ENCODE measurements around the gene LTB4R. TPM values are rescaled to one million over a fixed set of nuclear protein-coding genes. Genes with fewer than 3 reads are reported as not detected.
A peak's percentile ranks its signal among the peaks of the same experiment; 100 is the strongest.

The LTB4R gene
- total RNA-seq, 2 experiments from 2014 or later, result 10.6 to 11.4 TPM

- no peak overlapping the region for H3K27ac Mint-ChIP-seq
- no peaks in the 10 kb centered on the region for H3K9me3 Mint-ChIP-seq
- intact Hi-C loops (cut with micrococcal nuclease), result loop anchor here (10.0 kb wide), 1 partner anchor 825 kb away; no protein-coding TSS in a partner anchor
- no peak overlapping the region for H3K4me3 Mint-ChIP-seq
- H3K27me3 Mint-ChIP-seq (ENCODE audit: low read depth), result peaks cover 20% of the 10 kb centered on the region
- no peak for DNase-seq
- H3K36me3 Mint-ChIP-seq (ENCODE audit: low read depth), result no peaks in the 10 kb centered on the region
- H3K4me1 Mint-ChIP-seq (ENCODE audit: low read depth), result peaks cover 25% of the 10 kb centered on the region
- CTCF ChIA-PET, result interaction anchor here (0.6 to 25.1 kb wide), 5 partner anchors 8 to 249 kb away, joined by 3 to 617 read pairs (median 6); partner anchors contain the start of genes CBLN3, CIDEB, KHNYN and LTB4R
These were observed 18.4 kb downstream of the LTB4R start for GRCh38 chr14:24329736-24330135.

- peaks cover 24% of the 10 kb centered on the region for H3K27me3 Mint-ChIP-seq (ENCODE audit: low read depth)
- H3K9me3 Mint-ChIP-seq, result no peaks in the 10 kb centered on the region
- DNase-seq, result no peak
- CTCF ChIA-PET, result interaction anchor here (0.7 to 25.1 kb wide), 9 partner anchors 10 to 98 kb away, joined by 3 to 617 read pairs (median 7); partner anchors contain the start of genes CBLN3, CIDEB, KHNYN and LTB4R
- intact Hi-C loops (cut with micrococcal nuclease), result loop anchor here (10.0 kb wide), 1 partner anchor 824 kb away; no protein-coding TSS in a partner anchor
- H3K4me3 Mint-ChIP-seq, result no peak overlapping the region
- H3K27ac Mint-ChIP-seq, result no peak overlapping the region
- H3K4me1 Mint-ChIP-seq (ENCODE audit: low read depth), result peaks cover 30% of the 10 kb centered on the region
- peaks cover 5% of the 10 kb centered on the region for H3K36me3 Mint-ChIP-seq (ENCODE audit: low read depth)
These were observed 19.8 kb downstream of the LTB4R start for GRCh38 chr14:24330973-24331674.

DNA sequence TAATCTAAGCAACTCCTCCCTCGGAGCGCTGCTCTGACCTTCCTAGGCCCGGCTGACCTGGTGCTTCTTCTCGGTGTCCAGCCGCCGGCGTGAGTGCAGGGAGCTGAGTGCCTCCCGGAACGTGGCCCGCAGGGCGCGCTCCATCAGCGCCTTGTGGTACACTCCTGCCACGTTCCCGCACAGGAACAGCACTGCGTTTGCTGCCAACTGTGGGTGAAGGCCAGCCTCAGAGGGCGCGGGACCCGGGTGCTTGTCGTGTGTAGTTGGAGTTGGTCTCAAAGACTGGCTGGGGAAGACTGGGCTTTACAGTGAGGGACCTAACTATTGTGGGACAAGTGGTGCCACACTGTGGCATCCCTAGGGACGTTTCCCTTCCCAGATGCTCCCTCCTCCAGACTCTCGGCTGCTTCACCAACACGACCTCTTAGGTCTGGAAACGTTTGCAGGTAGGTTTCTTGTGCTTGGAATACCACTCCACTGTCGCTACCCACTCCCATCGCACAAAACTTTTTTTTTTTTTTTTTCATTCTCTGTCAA is 20.5 kb downstream of the LTB4R start:
- peaks cover 30% of the 10 kb centered on the region for H3K4me1 Mint-ChIP-seq (ENCODE audit: low read depth)
- no peak for DNase-seq
- peaks cover 7% of the 10 kb centered on the region for H3K36me3 Mint-ChIP-seq (ENCODE audit: low read depth)
- peak overlapping the region; percentile 71 for H3K4me3 Mint-ChIP-seq
- intact Hi-C loops (cut with micrococcal nuclease), result loop anchor here (1.0 to 10.0 kb wide), 7 partner anchors 20 to 823 kb away; partner anchors contain the start of genes DHRS1, LTB4R, MDP1 and NOP9
- CTCF ChIA-PET, result interaction anchor here (0.7 to 25.1 kb wide), 19 partner anchors 9 to 227 kb away, joined by 3 to 617 read pairs (median 4); partner anchors contain the start of genes CBLN3, CIDEB, KHNYN and LTB4R
- no peaks in the 10 kb centered on the region for H3K9me3 Mint-ChIP-seq
- peaks cover 24% of the 10 kb centered on the region for H3K27me3 Mint-ChIP-seq (ENCODE audit: low read depth)
- no peak overlapping the region for H3K27ac Mint-ChIP-seq

DNA sequence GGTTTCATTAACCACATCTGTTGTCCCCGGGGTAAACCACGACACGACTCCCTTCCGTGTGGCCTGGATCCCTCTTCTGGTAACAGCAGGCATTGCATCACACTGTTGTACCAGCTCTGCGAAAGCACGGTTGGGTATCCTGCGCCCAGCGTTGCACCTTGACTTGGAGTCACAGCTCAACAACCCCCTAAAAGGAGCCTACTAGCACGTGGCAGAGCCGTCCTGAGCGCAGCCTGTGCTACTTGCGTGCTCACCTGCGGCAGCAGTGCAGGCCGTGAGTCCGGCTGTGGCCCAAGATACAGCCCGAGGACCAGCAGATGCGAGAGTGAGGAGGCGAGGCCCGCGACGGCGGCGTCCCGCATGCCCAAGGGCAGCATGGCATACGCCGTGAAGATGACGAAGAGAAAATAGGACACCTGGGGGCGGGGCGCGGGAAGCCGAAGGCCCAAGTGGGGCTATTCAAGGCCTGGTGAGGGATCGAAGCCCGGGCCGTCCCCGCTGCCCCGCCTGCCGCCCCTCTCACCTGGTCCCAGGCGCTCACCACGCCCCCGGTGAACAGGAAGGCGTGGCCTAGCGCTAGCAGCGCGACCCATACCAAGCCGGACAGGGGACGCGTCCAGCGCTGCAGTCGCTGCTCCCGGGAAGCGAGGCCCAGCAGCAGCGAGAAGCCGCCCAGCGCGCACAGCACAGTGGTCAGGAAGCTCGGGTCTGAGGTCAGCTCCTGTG is 21.1 kb downstream of the LTB4R start:
- Mint-ChIP-seq H3K4me1 (ENCODE audit: low read depth) (peaks cover 28% of the 10 kb centered on the region), H3K27ac (no peak overlapping the region), H3K9me3 (no peaks in the 10 kb centered on the region), H3K36me3 (ENCODE audit: low read depth) (peaks cover 7% of the 10 kb centered on the region), H3K4me3 (peak overlapping the region; percentile 71), H3K27me3 (ENCODE audit: low read depth) (peaks cover 24% of the 10 kb centered on the region)
- intact Hi-C loops (cut with micrococcal nuclease), result loop anchor here (1.0 to 10.0 kb wide), 7 partner anchors 21 to 822 kb away; partner anchors contain the start of genes DHRS1, LTB4R, MDP1 and NOP9
- CTCF ChIA-PET, result interaction anchor here (0.6 to 25.1 kb wide), 31 partner anchors 8 to 226 kb away, joined by 3 to 617 read pairs (median 5); partner anchors contain the start of genes CBLN3, CIDEB, KHNYN and LTB4R
- DNase-seq, result peak; percentile 91

GRCh38 chr14:24334431-24335291 is 23.4 kb downstream of the LTB4R start, which contains the start of gene ADCY4:
TSS of gene ADCY4 (minus strand) at chr14:24335071. CDS start at chr14:24334652, 419 bp downstream.
- intact Hi-C loops (cut with micrococcal nuclease), result loop anchor here (10.0 kb wide), 1 partner anchor 820 kb away; no protein-coding TSS in a partner anchor
- H3K9me3 Mint-ChIP-seq, result no peaks in the 10 kb centered on the region
- H3K36me3 Mint-ChIP-seq (ENCODE audit: low read depth), result peaks cover 7% of the 10 kb centered on the region
- peak within 1 kb of the TSS; percentile 48 for H3K4me3 Mint-ChIP-seq
- CTCF ChIA-PET, result interaction anchor here (1.0 to 25.1 kb wide), 10 partner anchors 7 to 95 kb away, joined by 3 to 617 read pairs (median 9); partner anchors contain the start of genes CBLN3, CIDEB, KHNYN and LTB4R
- peaks cover 24% of the 10 kb centered on the region for H3K27me3 Mint-ChIP-seq (ENCODE audit: low read depth)
- DNase-seq, result no peak
- H3K27ac Mint-ChIP-seq, result no peak within 1 kb of the TSS
- peaks cover 39% of the 10 kb centered on the region for H3K4me1 Mint-ChIP-seq (ENCODE audit: low read depth)

- intact Hi-C loops (cut with micrococcal nuclease), result loop anchor here (10.0 kb wide), 1 partner anchor 819 kb away; no protein-coding TSS in a partner anchor
- no peaks in the 10 kb centered on the region for H3K9me3 Mint-ChIP-seq
- CTCF ChIA-PET, result interaction anchor here (1.1 to 25.1 kb wide), 6 partner anchors 9 to 106 kb away, joined by 3 to 617 read pairs (median 6); partner anchors contain the start of genes CBLN3, KHNYN and SDR39U1
- no peak overlapping the region for H3K27ac Mint-ChIP-seq
- peaks cover 44% of the 10 kb centered on the region for H3K4me1 Mint-ChIP-seq (ENCODE audit: low read depth)
- peak overlapping the region; percentile 9 for H3K4me3 Mint-ChIP-seq
- no peak for DNase-seq
- H3K27me3 Mint-ChIP-seq (ENCODE audit: low read depth), result peaks cover 24% of the 10 kb centered on the region
- peaks cover 7% of the 10 kb centered on the region for H3K36me3 Mint-ChIP-seq (ENCODE audit: low read depth)
These were observed 24.3 kb downstream of the LTB4R start for GRCh38 chr14:24335461-24336171.

- peaks cover 20% of the 10 kb centered on the region for H3K27me3 Mint-ChIP-seq (ENCODE audit: low read depth)
- intact Hi-C loops (cut with micrococcal nuclease), result loop anchor here (10.0 kb wide), 1 partner anchor 818 kb away; no protein-coding TSS in a partner anchor
- peaks cover 39% of the 10 kb centered on the region for H3K4me1 Mint-ChIP-seq (ENCODE audit: low read depth)
- peaks cover 7% of the 10 kb centered on the region for H3K36me3 Mint-ChIP-seq (ENCODE audit: low read depth)
- no peaks in the 10 kb centered on the region for H3K9me3 Mint-ChIP-seq
- no peak for DNase-seq
- H3K27ac Mint-ChIP-seq, result no peak overlapping the region
- no peak overlapping the region for H3K4me3 Mint-ChIP-seq
- CTCF ChIA-PET, result interaction anchor here (0.9 to 25.1 kb wide), 10 partner anchors 8 to 102 kb away, joined by 3 to 617 read pairs (median 4); partner anchors contain the start of genes CBLN3, CIDEB, KHNYN and TINF2
These were observed 26.0 kb downstream of the LTB4R start for GRCh38 chr14:24337144-24337823.

- Mint-ChIP-seq H3K9me3 (no peaks in the 10 kb centered on the region), H3K27me3 (ENCODE audit: low read depth) (peaks cover 19% of the 10 kb centered on the region), H3K4me1 (ENCODE audit: low read depth) (peaks cover 35% of the 10 kb centered on the region), H3K27ac (peak overlapping the region; percentile 44), H3K36me3 (ENCODE audit: low read depth) (peaks cover 7% of the 10 kb centered on the region), H3K4me3 (peak overlapping the region; percentile 13)
- CTCF ChIA-PET, result interaction anchor here (0.9 to 25.1 kb wide), 8 partner anchors 9 to 96 kb away, joined by 3 to 617 read pairs (median 4); partner anchors contain the start of genes CBLN3, CIDEB, KHNYN and TINF2
- DNase-seq, result no peak
- intact Hi-C loops (cut with micrococcal nuclease), result loop anchor here (10.0 kb wide), 1 partner anchor 817 kb away; no protein-coding TSS in a partner anchor
These were observed 26.5 kb downstream of the LTB4R start for GRCh38 chr14:24337824-24338175.

DNA sequence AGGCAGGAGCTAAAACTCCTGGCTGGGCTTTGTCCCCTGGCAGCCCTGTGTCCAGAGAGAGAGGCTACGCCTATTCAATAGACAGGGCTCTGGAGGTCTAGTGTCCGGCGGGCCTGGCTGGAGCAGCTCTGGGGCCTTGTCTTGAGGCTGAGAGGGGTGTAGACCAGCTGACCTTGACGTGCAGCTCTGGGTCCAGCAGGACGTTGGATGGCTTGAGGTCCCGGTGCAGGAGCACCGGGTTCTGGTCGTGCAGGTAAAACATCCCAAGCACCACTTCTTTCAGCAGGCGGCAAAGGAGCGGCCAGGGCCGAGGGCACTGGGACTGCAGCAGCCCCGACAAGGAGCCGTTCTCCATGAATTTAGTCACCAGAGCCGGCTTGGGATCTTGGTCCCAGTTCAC is 27.5 kb downstream of the LTB4R start:
- Mint-ChIP-seq H3K4me3 (peak overlapping the region; percentile 89), H3K9me3 (no peaks in the 10 kb centered on the region), H3K27ac (no peak overlapping the region), H3K27me3 (ENCODE audit: low read depth) (peaks cover 15% of the 10 kb centered on the region), H3K4me1 (ENCODE audit: low read depth) (peaks cover 28% of the 10 kb centered on the region), H3K36me3 (ENCODE audit: low read depth) (peaks cover 7% of the 10 kb centered on the region)
- intact Hi-C loops (cut with micrococcal nuclease), result loop anchor here (10.0 kb wide), 1 partner anchor 816 kb away; no protein-coding TSS in a partner anchor
- CTCF ChIA-PET, result interaction anchor here (0.7 to 25.1 kb wide), 5 partner anchors 12 to 103 kb away, joined by 3 to 617 read pairs (median 3); partner anchors contain the start of genes CBLN3, CIDEB and KHNYN
- DNase-seq, result no peak

Measured in activated naive CD4-positive, alpha-beta T cell treated with anti-CD3 and anti-CD28 coated beads for 36 hours (primary cell).